Left renal cortex interstitium (tissue), 4 donors: ENCODE data around the gene NCOA3. TPM values are rescaled to one million over a fixed set of nuclear protein-coding genes. Genes with fewer than 3 reads are reported as not detected.

ENCODE experiments used
- DNase-seq, 4 donors: peaks; one replicate each; pipeline ENCODE4 v3.0.0-alpha.2; 2013; ENCODE audit warnings: low read depth in 4 of 4, low spot score in 2 of 4, missing footprints in 1 of 4
- polyA plus RNA-seq, 4 donors: library from polyadenylated mRNA; unstranded; fragments of 120-200 nt; gene quantifications; one replicate each; pipeline ENCODE4 v1.2.1, GENCODE V29; 2013; ENCODE audit not compliant: insufficient read length in 4 of 4

NCOA3 gene
- polyA plus RNA-seq, 4 donors = 29.9 to 38.9 (median 37.7) TPM

- DNase-seq = peak in 2 of 4 donors; percentile 28 to 50
Measured at GRCh38 chr20:47620808-47621805, 119.4 kb downstream of the NCOA3 start.

GRCh38 chr20:47622118-47622665, 120.5 kb downstream of the NCOA3 start:
- no peak for DNase-seq

- DNase-seq = no peak
Measured at GRCh38 chr20:47623206-47623605, 121.5 kb downstream of the NCOA3 start.

GRCh38 chr20:47627540-47627939, 125.9 kb downstream of the NCOA3 start:
- DNase-seq = no peak

GRCh38 chr20:47629907-47630306, 128.2 kb downstream of the NCOA3 start:
- DNase-seq = no peak

- no peak for DNase-seq
Measured at GRCh38 chr20:47631078-47631477, 129.4 kb downstream of the NCOA3 start.

GRCh38 chr20:47635256-47635655, 133.6 kb downstream of the NCOA3 start:
- DNase-seq = no peak

GRCh38 chr20:47638851-47639250, 137.2 kb downstream of the NCOA3 start:
- DNase-seq = no peak

- no peak for DNase-seq
Measured at GRCh38 chr20:47642118-47642517, 140.4 kb downstream of the NCOA3 start.

- no peak for DNase-seq
Measured at GRCh38 chr20:47642624-47643023, 140.9 kb downstream of the NCOA3 start.

GRCh38 chr20:47645632-47646031, 143.9 kb downstream of the NCOA3 start:
- DNase-seq = no peak

- no peak for DNase-seq
Measured at GRCh38 chr20:47647994-47648393, 146.3 kb downstream of the NCOA3 start.

- DNase-seq = no peak
Measured at GRCh38 chr20:47648943-47649342, 147.3 kb downstream of the NCOA3 start.

- DNase-seq = no peak
Measured at GRCh38 chr20:47652301-47652700, 150.6 kb downstream of the NCOA3 start.

- no peak for DNase-seq
Measured at GRCh38 chr20:47652794-47653193, 151.1 kb downstream of the NCOA3 start.

- DNase-seq = no peak
Measured at GRCh38 chr20:47653869-47654268, 152.2 kb downstream of the NCOA3 start.

GRCh38 chr20:47654370-47654769, 152.7 kb downstream of the NCOA3 start:
- no peak for DNase-seq

- DNase-seq = no peak
Measured at GRCh38 chr20:47655635-47656034, 153.9 kb downstream of the NCOA3 start.

- DNase-seq = no peak
Measured at GRCh38 chr20:47656318-47656717, 154.6 kb downstream of the NCOA3 start.

GRCh38 chr20:47659904-47660601, 158.4 kb downstream of the NCOA3 start:
- no peak for DNase-seq

GRCh38 chr20:47660602-47660905, 158.9 kb downstream of the NCOA3 start:
- DNase-seq = no peak
